NT2/D1 (cell line): ENCODE data around the gene LGALS3.

Experiments
- SUZ12 ChIP-seq: IDR thresholded peaks from 2 replicates; pipeline ENCODE4 v1.6.1; 2011; ENCODE audit not compliant: insufficient read length, insufficient read depth; ENCODE audit errors: extremely low read depth
- YY1 ChIP-seq: IDR thresholded peaks from 2 replicates; pipeline ENCODE4 v1.6.1; 2011; ENCODE audit not compliant: insufficient read length, insufficient read depth
- ZNF274 ChIP-seq: IDR thresholded peaks from 2 replicates; pipeline ENCODE4 v1.6.1; 2011; ENCODE audit warnings: mild to moderate bottlenecking, low read depth, low read length

GRCh38 chr14:55115861-55116245 is 13.2 kb upstream of the LGALS3 start:
- TF ChIP-seq SUZ12 (no peak), YY1 (no peak), ZNF274 (no peak)
